Measurements from ENCODE around the gene MINAR1. TPM values are rescaled to one million over a fixed set of nuclear protein-coding genes. Genes with fewer than 3 reads are reported as not detected.

MINAR1 gene
- total RNA-seq, 1 donor from 2014 or later: 1.7 TPM

DNA sequence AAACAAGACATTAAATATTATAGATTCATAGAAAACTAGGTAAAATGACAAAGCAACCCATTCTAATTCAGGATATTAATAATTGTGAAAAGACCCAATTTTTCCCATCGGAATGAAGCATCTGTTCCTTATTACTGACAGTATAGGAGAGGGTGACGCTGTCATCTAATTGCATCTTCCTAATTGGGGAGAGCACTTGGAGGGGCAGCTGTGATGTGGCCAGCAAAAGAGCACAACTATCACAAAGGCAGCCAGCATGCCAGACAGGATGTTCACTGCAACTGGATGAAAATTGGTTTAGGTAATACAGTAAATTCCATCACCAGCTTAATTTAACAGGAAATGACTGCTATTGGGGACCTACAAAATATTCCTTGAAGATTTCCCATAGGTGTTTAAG, 21.9 kb upstream of the MINAR1 start:
- TF ChIP-seq CTCF (IDR thresholded peaks at IDR 0.05; ENCODE audit: insufficient read depth, low read depth, low read length) (no peak), EZH2 (IDR thresholded peaks at IDR 0.05; ENCODE audit: insufficient read depth, low read length) (no peak)
- peaks cover 4% of the 10 kb centered on the region for H3K4me1 Mint-ChIP-seq (ENCODE audit: low read depth, unreplicated experiment)
- no peaks in the 10 kb centered on the region for H3K36me3 ChIP-seq (ENCODE audit: insufficient read depth, low read length)

DNA sequence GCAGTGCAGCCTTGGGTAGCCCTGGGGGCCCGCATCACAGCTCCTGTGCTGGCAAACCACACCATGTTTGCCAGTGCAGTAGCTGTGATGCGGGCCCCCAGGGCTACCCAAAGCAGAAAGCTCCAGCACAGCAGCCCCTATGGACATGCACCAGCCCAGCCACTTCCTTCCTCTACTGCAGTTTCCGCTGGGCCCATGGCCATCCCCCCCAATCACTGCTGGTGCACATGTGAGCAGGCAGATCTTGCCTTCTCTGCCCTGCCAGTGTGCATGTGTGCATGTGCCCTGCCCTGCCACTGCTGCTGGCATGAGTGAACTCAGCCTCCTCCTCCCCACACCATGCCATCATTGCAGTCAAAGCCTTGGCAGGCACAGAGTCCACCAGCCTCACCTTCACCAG, 20.1 kb upstream of the MINAR1 start:
- Histone ChIP-seq H3K4me2 (ENCODE audit: low read length) (no peak overlapping the region), H3K4me3 (ENCODE audit: insufficient read depth, low read depth, low read length) (no peak overlapping the region), H3K9ac (ENCODE audit: low read length) (no peak overlapping the region), H3K4me1 (ENCODE audit: insufficient read depth, low read length) (peaks cover 5% of the 10 kb centered on the region), H2AFZ (ENCODE audit: low read depth, low read length) (no peak overlapping the region), H3K27me3 (ENCODE audit: insufficient read depth, low read length) (no peaks in the 10 kb centered on the region), H4K20me1 (ENCODE audit: insufficient read depth, low read length) (no peaks in the 10 kb centered on the region), H3K79me2 (ENCODE audit: insufficient read depth, low read length) (no peaks in the 10 kb centered on the region), H3K9me3 (ENCODE audit: insufficient read depth, low read depth, low read length) (no peaks in the 10 kb centered on the region), H3K27ac (ENCODE audit: low read depth, low read length) (no peak overlapping the region), H3K36me3 (ENCODE audit: insufficient read depth, low read length) (no peaks in the 10 kb centered on the region)
- TF ChIP-seq EZH2 (IDR thresholded peaks at IDR 0.05; ENCODE audit: insufficient read depth, low read length) (no peak), CTCF (IDR thresholded peaks at IDR 0.05; ENCODE audit: insufficient read depth, low read depth, low read length) (no peak)
- no peak overlapping the region for H3K4me3 Mint-ChIP-seq (ENCODE audit: unreplicated experiment)
- peaks cover 4% of the 10 kb centered on the region for H3K4me1 Mint-ChIP-seq (ENCODE audit: low read depth, unreplicated experiment)
- no peaks in the 10 kb centered on the region for H3K27me3 Mint-ChIP-seq (ENCODE audit: low read depth, unreplicated experiment)
- FAIRE-seq: no peak
- peaks cover 22% of the 10 kb centered on the region for H3K36me3 Mint-ChIP-seq (ENCODE audit: low read depth, unreplicated experiment)
- peaks cover 5% of the 10 kb centered on the region for H3K9me3 Mint-ChIP-seq (ENCODE audit: unreplicated experiment)
- DNase-seq (ENCODE audit: low read depth): no peak
- no peak overlapping the region for H3K27ac Mint-ChIP-seq (ENCODE audit: unreplicated experiment)

More for the DNA sequence above, 21.9 kb upstream of the MINAR1 start:
- Mint-ChIP-seq H3K9me3 (ENCODE audit: unreplicated experiment) (peaks cover 5% of the 10 kb centered on the region), H3K27me3 (ENCODE audit: low read depth, unreplicated experiment) (no peaks in the 10 kb centered on the region), H3K27ac (ENCODE audit: unreplicated experiment) (no peak overlapping the region), H3K36me3 (ENCODE audit: low read depth, unreplicated experiment) (peaks cover 19% of the 10 kb centered on the region), H3K4me3 (ENCODE audit: unreplicated experiment) (no peak overlapping the region)
- Histone ChIP-seq H3K4me3 (ENCODE audit: insufficient read depth, low read depth, low read length) (no peak overlapping the region), H3K9ac (ENCODE audit: low read length) (no peak overlapping the region), H4K20me1 (ENCODE audit: insufficient read depth, low read length) (no peaks in the 10 kb centered on the region), H3K27ac (ENCODE audit: low read depth, low read length) (no peak overlapping the region), H3K27me3 (ENCODE audit: insufficient read depth, low read length) (no peaks in the 10 kb centered on the region), H3K4me1 (ENCODE audit: insufficient read depth, low read length) (peaks cover 5% of the 10 kb centered on the region), H3K4me2 (ENCODE audit: low read length) (no peak overlapping the region), H2AFZ (ENCODE audit: low read depth, low read length) (no peak overlapping the region), H3K79me2 (ENCODE audit: insufficient read depth, low read length) (no peaks in the 10 kb centered on the region), H3K9me3 (ENCODE audit: insufficient read depth, low read depth, low read length) (no peaks in the 10 kb centered on the region)
- FAIRE-seq (no peak), DNase-seq (ENCODE audit: low read depth) (no peak)

DNA sequence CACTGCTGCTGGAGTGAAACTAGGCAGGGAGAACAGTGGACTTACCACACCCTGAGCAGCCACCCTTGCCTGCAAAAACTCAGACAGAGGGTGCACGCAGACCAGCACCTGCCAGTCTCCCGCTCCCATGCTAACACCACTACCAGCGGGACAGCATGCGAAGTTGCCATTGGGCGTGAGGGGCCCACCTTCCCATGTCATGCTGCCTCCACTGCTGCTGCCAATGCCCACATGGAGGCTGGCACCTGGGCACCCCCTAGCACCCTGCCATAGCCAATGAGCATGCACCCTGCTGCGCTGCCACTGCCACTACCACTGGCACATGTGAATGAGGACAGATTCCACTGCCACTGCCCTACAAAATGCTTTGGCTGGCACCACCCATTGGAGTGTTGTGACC, 19.7 kb upstream of the MINAR1 start:
- peaks cover 2% of the 10 kb centered on the region for H3K27me3 Mint-ChIP-seq (ENCODE audit: low read depth, unreplicated experiment)
- FAIRE-seq (no peak), DNase-seq (ENCODE audit: low read depth) (no peak)
- H3K4me2 ChIP-seq (ENCODE audit: low read length): no peak overlapping the region
- H3K9me3 Mint-ChIP-seq (ENCODE audit: unreplicated experiment): peaks cover 5% of the 10 kb centered on the region
- no peak overlapping the region for H3K9ac ChIP-seq (ENCODE audit: low read length)
- H4K20me1 ChIP-seq (ENCODE audit: insufficient read depth, low read length): no peaks in the 10 kb centered on the region
- no peak overlapping the region for H3K4me3 ChIP-seq (ENCODE audit: insufficient read depth, low read depth, low read length)
- no peak overlapping the region for H2AFZ ChIP-seq (ENCODE audit: low read depth, low read length)
- no peaks in the 10 kb centered on the region for H3K36me3 ChIP-seq (ENCODE audit: insufficient read depth, low read length)
- peaks cover 22% of the 10 kb centered on the region for H3K36me3 Mint-ChIP-seq (ENCODE audit: low read depth, unreplicated experiment)
- H3K4me1 ChIP-seq (ENCODE audit: insufficient read depth, low read length): peaks cover 5% of the 10 kb centered on the region
- TF ChIP-seq CTCF (IDR thresholded peaks at IDR 0.05; ENCODE audit: insufficient read depth, low read depth, low read length): no peak
- TF ChIP-seq EZH2 (IDR thresholded peaks at IDR 0.05; ENCODE audit: insufficient read depth, low read length): no peak
- H3K9me3 ChIP-seq (ENCODE audit: insufficient read depth, low read depth, low read length): no peaks in the 10 kb centered on the region
- no peaks in the 10 kb centered on the region for H3K27me3 ChIP-seq (ENCODE audit: insufficient read depth, low read length)
- no peak overlapping the region for H3K27ac ChIP-seq (ENCODE audit: low read depth, low read length)
- H3K4me1 Mint-ChIP-seq (ENCODE audit: low read depth, unreplicated experiment): peaks cover 4% of the 10 kb centered on the region
- no peak overlapping the region for H3K27ac Mint-ChIP-seq (ENCODE audit: unreplicated experiment)
- no peak overlapping the region for H3K4me3 Mint-ChIP-seq (ENCODE audit: unreplicated experiment)
- H3K79me2 ChIP-seq (ENCODE audit: insufficient read depth, low read length): no peaks in the 10 kb centered on the region

Measured in astrocyte (in vitro differentiated cells and primary cell).